GM12865 (cell line): ENCODE data around the gene PRKCA.

Source experiments
- DNase-seq: peaks from one replicate; pipeline ENCODE4 v3.0.0; 2010; ENCODE audit warnings: low read depth
- H3K4me3 ChIP-seq: 2 replicates; pipeline ENCODE4 v1.5.1; 2011; ENCODE audit warnings: mild to moderate bottlenecking, low read depth, low read length, control low read depth
- CTCF ChIP-seq: IDR thresholded peaks from 2 replicates; pipeline ENCODE4 v1.5.1; 2011; ENCODE audit warnings: low read length, control low read depth, low read depth, inconsistent platforms; ENCODE audit not compliant: insufficient read depth; ENCODE audit errors: missing control alignments

The PRKCA gene

DNA sequence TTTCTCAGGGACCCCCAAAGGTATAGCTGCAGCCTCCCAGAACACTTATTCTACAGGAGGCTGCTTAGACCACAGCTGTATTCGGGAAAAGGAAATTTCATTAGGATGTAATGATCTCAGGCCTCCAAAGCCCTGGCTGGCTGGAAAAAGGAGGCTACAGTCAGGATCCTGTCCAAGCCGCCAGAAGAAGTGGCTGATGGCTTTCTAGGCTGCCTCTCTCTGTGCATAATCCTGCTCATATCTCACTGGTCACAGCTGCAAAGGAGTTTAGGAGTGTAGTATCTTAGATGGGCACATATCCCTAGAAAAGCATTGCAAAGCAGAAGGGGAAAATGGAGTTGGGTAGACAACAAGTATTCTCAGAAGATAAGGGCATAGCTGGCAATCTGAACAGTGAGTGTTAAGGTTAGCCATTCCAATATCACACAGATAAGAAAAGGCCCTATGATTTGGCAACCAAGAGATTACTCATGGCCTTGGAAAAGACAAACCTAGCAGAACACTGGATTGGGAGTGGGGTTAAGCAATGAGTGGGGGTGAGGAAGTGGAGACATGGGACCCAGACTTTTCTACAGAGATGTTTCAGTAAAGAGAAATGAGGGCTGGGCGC lies 26.0 kb upstream of the PRKCA start:
- no peak overlapping the region for H3K4me3 ChIP-seq
- no peak for DNase-seq
- TF ChIP-seq CTCF, result no peak

DNA sequence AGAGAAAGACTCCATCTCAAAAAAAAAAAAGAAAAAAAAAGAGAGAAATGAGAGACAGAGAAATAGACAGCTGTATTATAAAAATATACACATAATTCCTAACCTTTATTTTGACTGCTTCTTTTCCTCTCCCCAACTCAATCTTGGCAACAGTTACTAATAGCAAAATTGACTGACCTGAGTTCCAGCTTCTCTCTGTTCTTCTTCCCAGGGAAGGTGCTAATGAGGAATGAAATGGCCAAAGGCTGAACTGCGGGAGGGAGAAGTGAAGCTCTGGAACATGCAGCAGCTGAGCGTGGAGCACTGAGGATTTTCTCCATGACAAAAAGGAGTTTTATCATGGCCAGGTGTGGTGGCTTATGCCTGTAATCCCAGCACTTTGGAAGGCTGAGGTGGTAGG lies 25.2 kb upstream of the PRKCA start:
- DNase-seq, result no peak
- no peak overlapping the region for H3K4me3 ChIP-seq
- no peak for TF ChIP-seq CTCF

GRCh38 chr17:66281661-66282369 lies 20.6 kb upstream of the PRKCA start:
- no peak for TF ChIP-seq CTCF
- no peak for DNase-seq
- no peak overlapping the region for H3K4me3 ChIP-seq

DNA sequence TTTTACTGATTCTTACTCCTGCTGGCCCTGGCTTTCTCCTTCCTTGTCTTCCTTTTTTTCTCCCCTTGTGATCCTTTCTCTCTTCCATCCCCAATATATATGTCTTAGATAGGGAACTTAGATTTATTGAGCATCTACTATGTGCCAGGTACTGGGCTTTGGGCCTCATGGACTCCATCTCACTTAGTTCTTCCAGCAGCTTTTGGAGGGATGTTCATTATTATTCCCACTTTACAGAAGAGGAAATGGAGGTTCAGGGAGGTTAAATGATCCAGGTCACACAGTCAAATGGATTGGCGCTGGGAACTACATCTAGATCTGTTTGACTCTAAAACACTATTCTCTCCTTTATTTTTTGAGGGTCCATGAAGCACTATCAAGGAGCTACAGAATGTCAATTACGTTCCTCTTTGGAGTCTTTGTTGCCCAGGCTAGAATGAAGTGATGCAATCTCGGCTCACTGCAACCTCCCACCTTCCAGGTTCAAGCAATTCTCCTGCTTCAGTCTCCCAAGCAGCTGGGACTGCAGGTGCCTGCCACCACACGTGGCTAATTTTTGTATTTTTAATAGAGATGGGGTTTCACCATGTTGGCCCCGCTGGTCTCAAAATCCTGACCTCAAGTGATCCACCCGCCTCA lies 19.0 kb upstream of the PRKCA start:
- TF ChIP-seq CTCF, result no peak
- no peak overlapping the region for H3K4me3 ChIP-seq
- DNase-seq, result no peak

DNA sequence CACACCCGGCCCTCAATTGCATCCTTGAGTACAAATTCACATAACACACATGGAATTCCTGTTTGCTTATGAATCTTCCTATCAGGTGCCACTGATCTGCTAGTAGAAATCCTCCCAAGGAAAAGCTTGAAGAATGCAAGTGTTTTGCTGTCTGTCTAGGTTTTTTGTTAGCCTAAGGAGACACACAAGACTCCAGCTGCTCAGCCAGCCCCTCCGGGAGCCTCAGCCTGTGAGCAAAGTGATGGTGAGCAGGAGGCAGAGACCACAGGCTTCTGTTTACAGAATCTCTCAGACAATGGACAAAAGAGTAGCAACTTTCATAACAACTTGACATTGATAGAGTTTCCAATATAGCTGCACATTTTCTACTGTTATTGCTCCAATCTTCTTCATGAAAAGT lies 18.4 kb upstream of the PRKCA start:
- no peak for DNase-seq
- H3K4me3 ChIP-seq, result no peak overlapping the region
- TF ChIP-seq CTCF, result no peak

DNA sequence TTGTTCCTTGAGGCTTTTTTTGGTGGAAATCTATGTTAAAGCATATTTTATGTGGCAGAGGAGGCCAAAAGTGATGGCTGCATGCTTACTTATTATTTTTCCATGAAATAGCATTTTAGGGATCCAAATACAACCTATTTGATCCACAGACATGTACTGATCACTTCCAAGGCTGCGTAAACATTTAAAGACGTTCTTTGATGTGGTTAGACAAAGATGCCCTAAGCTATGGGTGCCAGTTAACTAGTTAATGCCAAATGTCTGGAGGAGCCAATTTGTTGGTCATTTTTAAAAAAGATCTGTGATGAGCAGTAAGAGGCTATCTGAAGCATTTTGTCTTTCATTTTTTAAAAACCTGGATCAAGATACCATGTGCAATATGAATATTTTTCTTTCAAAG lies 17.3 kb upstream of the PRKCA start:
- no peak for TF ChIP-seq CTCF
- no peak for DNase-seq
- H3K4me3 ChIP-seq, result no peak overlapping the region
